Endothelial cell of umbilical vein (primary cell): Measurements from ENCODE around the gene LDLRAD4. TPM values are rescaled to one million over a fixed set of nuclear protein-coding genes. Genes with fewer than 3 reads are reported as not detected.

Experiments used
- BruUV-seq: library from RNA; stranded (reverse); fragments of 400-500 nt; replicated peaks from 2 replicates; lab custom pipeline; 2021; lab: Mats Ljungman, UMichigan
- CTCF ChIA-PET: fragments of 300-600, 350-600 bp; sonication (Branson Sonifier 250); formaldehyde crosslinking; loops from one replicate; lab custom pipeline; 2021; ENCODE audit warnings: antibody characterized with exemption, inconsistent platforms; lab: Charles Lee
- POLR2A ChIA-PET: fragments of 300-600, 350-600 bp; sonication (Branson Sonifier 250); formaldehyde crosslinking; loops from one replicate; lab custom pipeline; 2021; ENCODE audit warnings: antibody characterized with exemption, inconsistent platforms; lab: Charles Lee
- DNase-seq: peaks from one replicate; pipeline ENCODE4 v3.0.0-alpha.2; 2011; ENCODE audit warnings: low read depth, low spot score
- FAIRE-seq: peaks from 2 replicates; lab custom pipeline; 2011; peaks lifted over from hg19 to GRCh38; lab: Jason Lieb, UNC
- H2AFZ ChIP-seq: 2 replicates; pipeline ENCODE4 v1.6.0; 2012; ENCODE audit warnings: low read depth, low read length, control low read depth, inconsistent platforms
- H3K27ac ChIP-seq: 2 replicates; pipeline ENCODE4 v1.5.1; 2011; ENCODE audit warnings: low read depth, mild to moderate bottlenecking, control low read depth, low read length, moderate library complexity; ENCODE audit not compliant: insufficient read depth
- H3K27me3 ChIP-seq, 2 experiments: 2 replicates each; pipeline versions ENCODE4 v1.6.0 to v1.6.1; 2011; ENCODE audit warnings: low read length in 2 of 2, mixed read lengths in 1 of 2; ENCODE audit not compliant: control insufficient read depth in 2 of 2, insufficient read depth in 2 of 2
- H3K36me3 ChIP-seq, 2 experiments: 2 replicates in 1 of 2; 3 replicates in 1 of 2; pipeline ENCODE4 v1.5.1; 2011; ENCODE audit warnings: low read length in 2 of 2, mild to moderate bottlenecking in 1 of 2, moderate library complexity in 1 of 2; ENCODE audit not compliant: control insufficient read depth in 2 of 2, insufficient read depth in 2 of 2; ENCODE audit errors: extremely low read depth in 1 of 2
- H3K4me1 ChIP-seq: 3 replicates; pipeline ENCODE4 v1.5.1; 2011; ENCODE audit warnings: mild to moderate bottlenecking, low read length; ENCODE audit not compliant: control insufficient read depth, insufficient read depth; ENCODE audit errors: extremely low read depth
- H3K4me2 ChIP-seq: 2 replicates; pipeline ENCODE4 v1.6.1; 2011; ENCODE audit warnings: low read length, control low read depth, mixed read lengths; ENCODE audit not compliant: insufficient read depth
- H3K4me3 ChIP-seq, 3 experiments: fragments of 200-600 bp in 1 of 3; sonication (generic), shearing (Covaris generic) in 1 of 3; replicated peaks in 1 of 3; 2 replicates each; pipeline ENCODE4 v1.5.1; 2011 to 2016; ENCODE audit warnings: control low read depth in 3 of 3, low read length in 3 of 3, mild to moderate bottlenecking in 2 of 3, inconsistent platforms in 1 of 3, low read depth in 1 of 3, moderate library complexity in 1 of 3; ENCODE audit not compliant: insufficient read depth in 1 of 3
- H3K79me2 ChIP-seq: 2 replicates; pipeline ENCODE4 v1.6.0; 2012; ENCODE audit warnings: low read length, inconsistent platforms; ENCODE audit not compliant: control insufficient read depth, insufficient read depth
- H3K9ac ChIP-seq: replicated peaks from 2 replicates; pipeline ENCODE3; 2011; ENCODE audit warnings: low read length, control low read depth; ENCODE audit not compliant: insufficient read depth; ENCODE audit errors: extremely low read depth
- H3K9me1 ChIP-seq: replicated peaks from 3 replicates; pipeline ENCODE4 v1.6.0; 2011; ENCODE audit warnings: mild to moderate bottlenecking, low read length; ENCODE audit not compliant: control insufficient read depth, insufficient read depth; ENCODE audit errors: extremely low read depth
- H3K9me3 ChIP-seq: replicated peaks from 2 replicates; pipeline ENCODE4 v1.5.1; 2012; ENCODE audit warnings: low read length, inconsistent platforms; ENCODE audit not compliant: control insufficient read depth, insufficient read depth
- H4K20me1 ChIP-seq: replicated peaks from 2 replicates; pipeline ENCODE3; 2011; ENCODE audit warnings: mild to moderate bottlenecking, low read length; ENCODE audit not compliant: control insufficient read depth, insufficient read depth; ENCODE audit errors: extremely low read depth
- CTCF ChIP-seq, 2 donors: IDR thresholded peaks; 1 replicate in 1 of 2; 2 replicates in 1 of 2; pipeline ENCODE4 v1.5.1; 2011; ENCODE audit warnings: low read length in 2 of 2, mild to moderate bottlenecking in 2 of 2, moderate library complexity in 2 of 2, control low read depth in 1 of 2, inconsistent platforms in 1 of 2, low read depth in 1 of 2; ENCODE audit not compliant: insufficient read depth in 1 of 2; ENCODE audit errors: extremely low read depth in 1 of 2
- EZH2 ChIP-seq: IDR thresholded peaks from 2 replicates; pipeline ENCODE4 v1.6.1; 2012; ENCODE audit warnings: borderline replicate concordance, low read depth, mild to moderate bottlenecking, moderate library complexity, low read length, inconsistent platforms; ENCODE audit not compliant: severe bottlenecking
- FOS ChIP-seq: IDR thresholded peaks from 2 replicates; pipeline ENCODE4 v1.6.1; 2011; ENCODE audit warnings: mild to moderate bottlenecking, low read length, moderate library complexity, borderline replicate concordance; ENCODE audit not compliant: insufficient read depth
- GATA2 ChIP-seq: IDR thresholded peaks from 2 replicates; pipeline ENCODE4 v1.7.0; 2011; ENCODE audit warnings: low read depth, mild to moderate bottlenecking, moderate library complexity, mixed read lengths, low read length; ENCODE audit not compliant: insufficient read length, insufficient read depth
- JUN ChIP-seq: IDR thresholded peaks from 2 replicates; pipeline ENCODE4 v1.6.1; 2011; ENCODE audit warnings: borderline replicate concordance, low read depth; ENCODE audit not compliant: insufficient read length, insufficient read depth
- MYC ChIP-seq: IDR thresholded peaks from one replicate; pipeline ENCODE4 v1.6.1; 2011; ENCODE audit warnings: mild to moderate bottlenecking, low read depth, low read length
- POLR2A ChIP-seq: IDR thresholded peaks from 2 replicates; pipeline ENCODE4 v1.6.1; 2012; ENCODE audit warnings: low read depth, mild to moderate bottlenecking, control low read depth, low read length
- POLR2AphosphoS5 ChIP-seq: IDR thresholded peaks from 2 replicates; pipeline ENCODE4 v1.6.1; 2012; ENCODE audit warnings: low read depth, mild to moderate bottlenecking, control low read depth, low read length, moderate library complexity; ENCODE audit not compliant: insufficient read depth
- dilution Hi-C: fragments of 300-500 bp; cut with MboI; formaldehyde crosslinking; loops from one replicate; pipeline ENCODE4 v1.15.0; 2019; ENCODE audit warnings: low sequenced_read_pairs; ENCODE audit not compliant: extremely low pct_ligation_motif_present
- intact Hi-C: fragments of 100-400 bp; cut with micrococcal nuclease; formaldehyde crosslinking; loops from one replicate; pipeline ENCODE4 v1.10.0; 2022
- polyA plus RNA-seq, 4 experiments: library from polyadenylated mRNA; depleted of rRNA in 3 of 4; stranded (reverse) in 3 of 4; unstranded in 1 of 4; fragments of >200 nt; gene quantifications; 2 replicates each; pipeline versions ENCODE4 v1.2.1 to v1.2.3, GENCODE V29; 2011 to 2012; ENCODE audit warnings: missing spikeins in 1 of 4
- total RNA-seq: library from RNA; stranded (reverse); gene quantifications from 2 replicates; pipeline ENCODE4 v1.2.3, GENCODE V29; 2021
- TF ChIP-seq, protein P1 (sequence below): IDR thresholded peaks from 2 replicates; pipeline ENCODE4 v1.6.1; 2011; ENCODE audit not compliant: insufficient read depth, insufficient read length

LDLRAD4 gene
- total and polyA plus RNA-seq, 2 donors (not counting 3 experiments of a cell fraction or from before 2014, with no cell fraction given), result 5.2 to 6.5 TPM

DNA sequence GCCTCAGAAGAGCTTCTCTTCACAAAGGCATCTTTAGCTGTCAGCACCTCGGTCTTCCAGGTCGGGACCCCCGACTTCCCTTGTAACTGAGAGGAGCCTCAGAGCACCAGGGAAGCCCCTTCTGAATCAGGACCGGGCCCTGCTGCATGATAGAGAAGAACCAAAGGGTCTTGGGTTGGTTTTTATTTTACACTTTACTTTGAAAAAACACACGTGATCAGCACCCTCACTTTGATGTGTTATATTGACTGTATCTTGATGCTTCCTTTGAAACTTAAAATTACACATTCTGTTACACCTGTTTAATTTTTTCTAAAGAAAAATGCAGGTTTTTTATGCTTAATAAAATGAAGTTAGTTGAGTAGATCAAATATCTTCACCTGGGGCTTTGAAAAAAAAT, 305.5 kb downstream of the LDLRAD4 start:
- Histone ChIP-seq H3K9me1 (no peaks in the 10 kb centered on the region), H3K27me3 (no peaks in the 10 kb centered on the region), H3K9ac (no peak overlapping the region), H3K36me3 (no peaks in the 10 kb centered on the region), H2AFZ (no peak overlapping the region), H4K20me1 (no peaks in the 10 kb centered on the region), H3K27ac (no peak overlapping the region), H3K4me3 (no peak overlapping the region), H3K4me2 (no peak overlapping the region), H3K4me1 (no peaks in the 10 kb centered on the region), H3K79me2 (no peaks in the 10 kb centered on the region), H3K9me3 (no peaks in the 10 kb centered on the region)
- CTCF ChIA-PET, result interaction anchor here (1.0 to 10.9 kb wide), 3 partner anchors 276 to 308 kb away, joined by 3 to 195 read pairs (median 16); partner anchors contain the start of gene LDLRAD4
- TF ChIP-seq JUN (no peak), CTCF (IDR thresholded peaks at IDR 0.05; ENCODE audit: extremely low read depth in 1 of 2, insufficient read depth in 1 of 2, low read depth in 1 of 2, low read length in 2 of 2) (no peak), GATA2 (no peak), MYC (no peak), POLR2AphosphoS5 (no peak), POLR2A (no peak), FOS (no peak), EZH2 (no peak)
- TF ChIP-seq, protein P1, sequence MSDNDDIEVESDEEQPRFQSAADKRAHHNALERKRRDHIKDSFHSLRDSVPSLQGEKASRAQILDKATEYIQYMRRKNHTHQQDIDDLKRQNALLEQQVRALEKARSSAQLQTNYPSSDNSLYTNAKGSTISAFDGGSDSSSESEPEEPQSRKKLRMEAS, result no peak
- BruUV-seq, result no TSS peak
- FAIRE-seq (no peak), DNase-seq (no peak)
- POLR2A ChIA-PET, result no interaction called here
- intact Hi-C loops, result no loop called here
- dilution Hi-C loops, result no loop called here
